GM23338 (cell line): ENCODE results near the gene EYA4.

Experiments used
- POLR2AphosphoS5 ChIP-seq: IDR thresholded peaks from 2 replicates; pipeline ENCODE4 v1.6.1; 2016; ENCODE audit warnings: antibody characterized with exemption, low read depth
- REST ChIP-seq: IDR thresholded peaks from one replicate; pipeline ENCODE4 v1.6.1; 2018; ENCODE audit warnings: antibody characterized with exemption; ENCODE audit not compliant: unreplicated experiment
- TF ChIP-seq, protein P1 (sequence below), 2 experiments: fragments of 200-600 bp in 1 of 2; sonication (generic) in 1 of 2; conservative IDR thresholded peaks; 2 replicates each; pipeline versions ENCODE4 v1.5.1 to v1.6.1; 2016 to 2017; ENCODE audit warnings: antibody characterized with exemption in 2 of 2, low read depth in 2 of 2, mild to moderate bottlenecking in 2 of 2, moderate library complexity in 1 of 2

GRCh38 chr6:133424359-133424758, 183.2 kb downstream of the EYA4 start:
- TF ChIP-seq, protein P1, sequence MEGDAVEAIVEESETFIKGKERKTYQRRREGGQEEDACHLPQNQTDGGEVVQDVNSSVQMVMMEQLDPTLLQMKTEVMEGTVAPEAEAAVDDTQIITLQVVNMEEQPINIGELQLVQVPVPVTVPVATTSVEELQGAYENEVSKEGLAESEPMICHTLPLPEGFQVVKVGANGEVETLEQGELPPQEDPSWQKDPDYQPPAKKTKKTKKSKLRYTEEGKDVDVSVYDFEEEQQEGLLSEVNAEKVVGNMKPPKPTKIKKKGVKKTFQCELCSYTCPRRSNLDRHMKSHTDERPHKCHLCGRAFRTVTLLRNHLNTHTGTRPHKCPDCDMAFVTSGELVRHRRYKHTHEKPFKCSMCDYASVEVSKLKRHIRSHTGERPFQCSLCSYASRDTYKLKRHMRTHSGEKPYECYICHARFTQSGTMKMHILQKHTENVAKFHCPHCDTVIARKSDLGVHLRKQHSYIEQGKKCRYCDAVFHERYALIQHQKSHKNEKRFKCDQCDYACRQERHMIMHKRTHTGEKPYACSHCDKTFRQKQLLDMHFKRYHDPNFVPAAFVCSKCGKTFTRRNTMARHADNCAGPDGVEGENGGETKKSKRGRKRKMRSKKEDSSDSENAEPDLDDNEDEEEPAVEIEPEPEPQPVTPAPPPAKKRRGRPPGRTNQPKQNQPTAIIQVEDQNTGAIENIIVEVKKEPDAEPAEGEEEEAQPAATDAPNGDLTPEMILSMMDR (conservative IDR thresholded peaks at IDR 0.05; ENCODE audit: low read depth in 2 of 2), result no peak
- TF ChIP-seq REST (no peak), POLR2AphosphoS5 (no peak)
